GM13976 (cell line): ENCODE measurements around the gene STK35.

Experiments
- DNase-seq: peaks from one replicate; pipeline ENCODE4 v3.0.0; 2012; ENCODE audit warnings: low spot score
- CTCF ChIP-seq: IDR thresholded peaks from 2 replicates; pipeline ENCODE4 v1.5.1; 2012; ENCODE audit warnings: borderline replicate concordance, mild to moderate bottlenecking; ENCODE audit not compliant: insufficient read depth; ENCODE audit errors: extremely low read depth, missing control alignments, control extremely low read depth
- in situ Hi-C: fragments of 300-500 bp; cut with MboI; formaldehyde crosslinking; loops from one replicate; pipeline ENCODE4 v1.12.0; 2022; ENCODE audit warnings: low sequenced_read_pairs, mixed read lengths, inconsistent platforms; ENCODE audit not compliant: unreplicated experiment

Gene STK35

GRCh38 chr20:2124564-2125213, 23.1 kb downstream of the STK35 start:
- in situ Hi-C loops: no loop called here
- DNase-seq: no peak
- no peak for TF ChIP-seq CTCF

GRCh38 chr20:2125474-2126112, 24.0 kb downstream of the STK35 start:
- in situ Hi-C loops: no loop called here
- no peak for DNase-seq
- TF ChIP-seq CTCF: no peak

GRCh38 chr20:2127238-2127637, 25.6 kb downstream of the STK35 start:
- no peak for DNase-seq
- TF ChIP-seq CTCF: no peak
- in situ Hi-C loops: no loop called here

DNA sequence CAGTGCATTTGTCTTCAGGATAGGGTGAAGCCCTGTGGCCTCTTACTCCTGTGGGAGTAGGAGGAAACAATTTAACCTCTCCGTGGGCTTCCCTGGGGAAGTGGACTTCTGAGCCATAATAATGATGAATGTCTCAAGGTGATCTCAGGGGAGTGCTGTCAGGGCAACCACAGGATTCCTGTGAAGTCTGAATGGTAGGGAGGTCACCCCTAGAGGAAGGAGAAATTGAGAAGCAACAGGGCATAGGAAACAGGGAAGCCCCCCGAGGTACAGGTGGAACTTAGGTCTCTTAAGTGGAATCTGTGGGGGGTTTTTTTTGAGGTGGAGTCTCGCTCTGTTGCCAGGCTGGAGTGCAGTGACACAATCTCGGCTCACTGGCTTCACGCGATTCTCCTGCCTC, 26.9 kb downstream of the STK35 start:
- no peak for TF ChIP-seq CTCF
- DNase-seq: no peak
- in situ Hi-C loops: no loop called here

DNA sequence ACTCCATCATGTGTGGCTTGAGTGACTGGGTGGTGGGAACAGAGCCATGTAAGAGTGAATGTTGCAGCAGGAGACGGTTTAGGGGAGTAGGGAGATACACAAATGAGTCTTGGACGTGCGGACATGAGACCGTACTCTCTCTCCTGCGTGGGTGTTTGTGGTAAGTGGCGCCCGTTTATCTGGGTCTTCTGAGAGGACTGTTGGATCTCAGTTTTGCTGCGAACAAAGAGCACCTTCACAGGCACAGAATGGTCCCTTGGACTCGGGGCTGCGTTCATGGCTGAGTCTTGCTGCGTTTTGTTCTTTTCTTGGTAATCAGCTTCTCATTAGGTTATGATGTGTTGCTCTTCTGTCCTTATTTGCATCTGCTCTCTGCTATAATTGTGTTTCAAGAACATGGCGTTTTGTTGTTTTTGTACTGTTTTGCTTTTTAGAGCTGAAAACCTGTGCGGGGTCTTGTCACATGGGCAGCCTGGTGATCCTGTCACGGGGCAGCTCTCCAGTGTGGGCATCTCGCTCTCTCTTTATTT, 28.5 kb downstream of the STK35 start:
- no peak for DNase-seq
- in situ Hi-C loops: no loop called here
- no peak for TF ChIP-seq CTCF

DNA sequence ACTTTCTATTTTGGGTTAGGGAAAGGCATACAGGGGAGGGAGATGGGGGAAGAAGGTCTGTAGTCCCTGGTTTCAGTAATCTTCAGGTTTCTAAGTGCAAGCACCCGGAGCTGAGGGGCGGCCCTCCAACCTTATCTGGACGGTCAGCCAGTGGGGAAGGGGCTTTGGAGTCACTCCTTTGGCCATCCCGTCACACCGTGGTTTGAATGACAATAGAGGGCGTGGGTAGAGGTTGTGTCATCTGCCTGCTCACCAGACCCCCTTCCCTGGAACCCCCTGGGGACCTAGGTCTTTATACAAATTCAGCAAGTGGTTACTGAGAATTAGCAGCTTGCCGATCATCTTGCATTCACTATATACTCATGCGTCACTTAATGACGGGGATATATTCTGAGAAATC, 29.1 kb downstream of the STK35 start:
- in situ Hi-C loops: no loop called here
- no peak for TF ChIP-seq CTCF
- DNase-seq: no peak

DNA sequence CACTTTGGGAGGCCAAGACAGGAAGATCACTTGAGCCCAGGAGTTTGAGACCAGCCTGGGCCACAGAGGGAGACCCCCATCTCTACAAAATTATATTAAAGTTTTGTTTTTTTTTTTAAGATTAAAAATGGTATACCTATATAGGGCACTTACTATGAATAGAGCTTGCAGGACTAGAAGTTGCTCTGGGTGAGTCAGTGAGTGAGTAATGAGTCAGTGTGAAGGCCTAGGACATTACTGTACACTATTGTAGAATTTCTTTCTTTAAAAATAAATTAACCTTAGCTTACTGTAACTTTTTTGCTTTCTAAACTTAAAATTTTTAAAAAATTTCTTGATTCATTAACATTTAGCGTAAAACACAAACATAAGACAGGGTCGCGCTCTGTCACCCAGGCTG, 29.7 kb downstream of the STK35 start:
- TF ChIP-seq CTCF: no peak
- DNase-seq: no peak
- in situ Hi-C loops: no loop called here
